NCI-H345 treated with DMSO at 0.1 percent for 48 hours (cell line): Measurements from ENCODE around the gene NKX1-1.

Source experiments
- DNase-seq: peaks from one replicate; lab custom pipeline; 2025; ENCODE audit not compliant: unreplicated experiment; lab: John Stamatoyannopoulos, UW

Gene NKX1-1

GRCh38 chr4:1417522-1418390 lies 11.5 kb upstream of the NKX1-1 start:
- DNase-seq, result no peak

GRCh38 chr4:1416948-1417260 lies 10.7 kb upstream of the NKX1-1 start:
- DNase-seq, result no peak

- DNase-seq, result no peak
Measured at GRCh38 chr4:1416051-1416947, 10.1 kb upstream of the NKX1-1 start.

- DNase-seq, result no peak
Measured at GRCh38 chr4:1415681-1415981, 9.4 kb upstream of the NKX1-1 start.

GRCh38 chr4:1414831-1415680 lies 8.8 kb upstream of the NKX1-1 start:
- no peak for DNase-seq

- DNase-seq, result no peak
Measured at GRCh38 chr4:1413687-1414479, 7.6 kb upstream of the NKX1-1 start.

GRCh38 chr4:1413204-1413663 lies 7.0 kb upstream of the NKX1-1 start:
- no peak for DNase-seq

GRCh38 chr4:1412376-1413203 lies 6.3 kb upstream of the NKX1-1 start:
- no peak for DNase-seq

- DNase-seq, result no peak
Measured at GRCh38 chr4:1411436-1412375, 5.5 kb upstream of the NKX1-1 start.

GRCh38 chr4:1410491-1411325 lies 4.5 kb upstream of the NKX1-1 start:
- DNase-seq, result no peak

GRCh38 chr4:1409491-1410425 lies 3.5 kb upstream of the NKX1-1 start:
- no peak for DNase-seq

- no peak for DNase-seq
Measured at GRCh38 chr4:1409079-1409478, 2.8 kb upstream of the NKX1-1 start.

- no peak for DNase-seq
Measured at GRCh38 chr4:1408418-1408817, 2.2 kb upstream of the NKX1-1 start.

GRCh38 chr4:1407657-1408333 lies 1.6 kb upstream of the NKX1-1 start:
- DNase-seq, result no peak

GRCh38 chr4:1406981-1407656 lies 877 bp upstream of the NKX1-1 start:
- no peak for DNase-seq
